GM19328 (cell line): ENCODE data around the gene PTPRK.

Experiments used
- ATAC-seq: cut with Tn5 transposase; IDR thresholded peaks from one replicate; pipeline ENCODE4 v1.9.1; 2021; ENCODE audit warnings: mild to moderate bottlenecking, moderate library complexity; ENCODE audit not compliant: unreplicated experiment

The PTPRK gene

DNA sequence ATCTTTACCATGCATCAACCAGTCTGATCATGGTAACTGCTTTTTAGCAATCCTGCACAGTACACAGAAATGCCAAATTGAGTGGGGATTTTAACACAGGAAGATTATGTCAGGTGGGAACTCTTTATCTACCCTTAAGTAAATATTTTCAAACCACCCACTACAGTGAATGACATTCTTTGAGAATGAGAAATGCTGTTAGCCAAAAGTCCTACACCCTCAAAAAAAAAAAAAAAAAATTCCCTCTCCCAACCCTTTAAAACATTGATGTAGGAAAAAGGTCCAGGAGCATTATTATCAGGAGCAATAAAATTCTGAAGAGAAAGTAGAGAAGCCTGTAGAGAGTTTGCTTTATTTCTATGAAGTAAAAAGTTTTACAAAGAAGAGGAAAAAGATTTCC lies 312.3 kb downstream of the PTPRK start:
- ATAC-seq: no peak

DNA sequence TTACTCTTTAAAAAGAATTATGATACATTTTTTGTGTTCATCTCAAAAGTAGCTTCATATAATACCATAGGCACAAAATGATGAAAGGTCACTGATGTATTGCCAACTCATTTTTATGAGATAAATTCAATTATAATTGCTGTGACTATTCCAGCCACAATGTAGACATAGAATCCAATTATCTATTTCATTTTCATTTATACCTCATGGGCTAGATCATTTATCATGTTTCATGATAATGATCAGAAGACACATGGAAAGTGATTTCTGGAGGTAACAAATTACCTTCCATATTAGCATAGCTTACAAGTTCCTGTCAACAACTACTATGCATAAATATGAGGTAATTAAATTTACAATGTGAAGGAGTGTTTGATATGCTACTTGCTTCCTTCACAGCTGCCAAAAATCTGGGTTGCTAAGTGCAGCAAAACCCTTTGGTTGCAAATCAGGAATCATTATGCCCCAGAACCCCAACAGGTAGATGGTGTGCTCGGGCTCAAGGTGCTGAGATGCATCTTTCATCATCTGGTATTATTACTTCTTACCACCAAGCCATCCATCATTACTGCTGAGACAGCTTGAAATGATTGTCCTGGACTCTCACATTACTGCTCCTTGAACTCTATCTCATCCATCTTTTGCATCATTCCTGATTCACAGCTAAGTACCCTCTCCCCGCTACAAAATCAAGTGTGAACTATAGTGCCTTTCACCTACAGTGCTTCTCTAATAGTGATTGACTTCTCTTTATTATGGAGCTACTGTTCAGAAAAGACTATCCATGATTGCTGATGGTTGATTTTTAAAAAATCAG lies 313.6 kb downstream of the PTPRK start:
- ATAC-seq: no peak

DNA sequence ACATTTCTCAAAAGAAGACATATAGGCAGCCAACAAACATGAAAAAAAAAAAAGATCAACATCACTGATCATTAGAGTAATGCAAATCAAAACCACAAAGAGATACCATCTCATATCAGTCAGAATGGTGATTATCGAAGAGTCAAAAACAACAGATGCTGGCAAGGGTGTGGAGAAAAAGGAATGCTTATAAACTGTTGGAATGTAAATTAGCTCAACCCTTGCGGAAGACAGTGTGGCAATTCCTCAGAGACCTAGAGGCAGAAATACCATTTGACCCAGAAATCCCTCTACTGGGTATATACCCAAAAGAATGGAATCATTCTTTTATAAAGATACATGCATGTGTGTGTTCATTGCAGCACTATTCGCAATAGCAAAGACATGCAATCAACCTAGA lies 315.8 kb downstream of the PTPRK start:
- ATAC-seq: no peak

DNA sequence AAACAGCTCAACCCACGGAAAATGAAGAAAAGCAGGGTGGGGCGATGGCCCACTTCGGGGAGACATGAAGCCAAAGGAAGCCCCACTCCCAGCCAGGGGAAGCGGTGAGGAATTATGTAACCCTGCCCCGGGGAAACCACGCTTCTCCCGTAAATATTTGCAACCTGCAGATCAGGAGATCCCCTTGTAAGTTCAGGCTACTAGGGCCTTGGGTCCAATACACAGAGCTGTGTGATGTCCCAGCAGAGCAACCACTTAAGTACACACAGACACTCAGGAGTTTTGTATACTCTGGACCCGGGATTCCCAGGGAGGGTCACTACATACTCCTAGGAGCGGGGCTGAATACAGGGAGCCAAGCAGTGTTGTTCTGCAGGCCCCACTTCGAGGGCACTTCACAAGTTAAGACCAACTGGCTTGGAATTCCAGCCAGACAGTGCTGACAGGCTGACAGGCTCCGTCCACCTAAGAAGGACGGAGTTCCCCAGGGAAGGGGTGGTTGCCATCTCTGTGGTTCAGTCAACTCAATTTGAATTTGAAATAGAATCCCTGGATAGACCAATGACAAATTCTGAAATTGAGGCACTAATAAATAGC lies 318.1 kb downstream of the PTPRK start:
- no peak for ATAC-seq

DNA sequence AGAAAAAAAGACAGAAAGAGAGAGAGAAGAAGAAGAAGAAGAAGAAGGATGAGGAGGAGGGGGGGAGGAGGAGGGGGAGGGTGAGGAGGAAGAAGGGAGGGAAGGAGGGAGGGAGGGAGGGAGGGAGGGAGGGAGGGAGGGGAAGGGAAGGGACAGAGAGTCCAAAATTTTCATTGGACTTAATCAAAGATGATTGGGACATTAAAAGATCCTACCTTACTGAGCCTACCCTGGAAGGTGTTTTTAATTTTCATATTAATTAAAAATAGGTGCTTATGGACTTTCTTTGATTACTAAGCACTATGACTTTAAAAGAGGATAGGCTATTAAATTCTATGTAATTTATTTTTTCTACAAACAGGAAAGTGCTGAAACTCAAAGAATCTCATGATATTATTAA lies 319.6 kb downstream of the PTPRK start:
- ATAC-seq: no peak

DNA sequence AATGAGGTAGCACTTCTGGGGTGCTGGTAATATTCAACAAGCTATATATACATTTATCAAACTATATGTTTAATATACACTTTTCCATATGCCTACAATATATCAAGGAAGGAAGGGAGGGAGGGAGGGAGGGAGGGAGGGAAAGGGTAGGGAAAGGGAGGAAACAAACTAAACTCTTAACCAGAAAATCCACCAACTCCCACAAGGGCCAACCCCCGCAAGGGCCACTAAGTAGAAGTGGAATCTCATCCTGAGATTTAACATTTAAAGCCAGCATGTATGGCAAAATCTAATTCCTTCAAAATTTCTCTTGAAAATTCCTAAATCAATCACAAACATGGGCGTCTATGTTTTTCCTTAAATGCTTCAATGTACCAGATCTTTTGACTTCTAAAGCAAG lies 320.9 kb downstream of the PTPRK start:
- ATAC-seq: no peak

DNA sequence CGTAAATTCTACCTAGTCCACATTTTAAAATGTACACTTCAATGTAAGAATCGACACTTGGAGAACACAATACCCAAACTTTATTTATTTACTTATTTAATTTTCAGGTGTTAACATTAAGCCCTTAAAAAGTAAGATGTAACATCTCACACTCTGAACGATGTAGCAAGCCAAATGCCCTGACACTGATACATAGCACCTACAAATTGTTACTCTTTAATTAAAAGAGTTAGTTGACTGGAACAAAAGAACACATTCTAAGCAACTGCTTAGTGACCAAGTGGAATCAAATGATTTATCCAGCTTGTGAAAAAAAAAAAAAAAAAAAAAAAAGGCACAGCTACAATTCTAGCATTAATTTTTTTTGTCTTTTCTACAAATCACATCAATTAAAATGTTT lies 327.4 kb downstream of the PTPRK start:
- no peak for ATAC-seq

DNA sequence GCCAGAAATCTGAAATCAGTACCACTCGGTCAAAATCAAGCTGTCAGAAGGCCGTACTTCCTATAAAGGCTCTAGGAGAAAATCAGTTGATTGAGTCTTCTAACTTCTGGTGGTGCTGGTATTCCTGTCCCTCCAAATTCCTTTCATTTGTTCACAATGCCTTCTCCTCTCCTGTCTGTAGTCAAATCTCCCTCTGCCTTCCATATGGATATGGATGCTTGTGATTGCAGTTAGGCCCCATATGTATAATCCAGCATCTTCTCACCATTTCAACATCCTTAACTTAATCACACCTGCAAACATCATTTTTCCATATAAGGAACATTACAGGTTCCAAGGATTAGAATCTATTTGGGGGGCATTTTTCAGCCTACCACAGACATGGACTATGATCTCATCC lies 331.7 kb downstream of the PTPRK start:
- ATAC-seq: no peak

DNA sequence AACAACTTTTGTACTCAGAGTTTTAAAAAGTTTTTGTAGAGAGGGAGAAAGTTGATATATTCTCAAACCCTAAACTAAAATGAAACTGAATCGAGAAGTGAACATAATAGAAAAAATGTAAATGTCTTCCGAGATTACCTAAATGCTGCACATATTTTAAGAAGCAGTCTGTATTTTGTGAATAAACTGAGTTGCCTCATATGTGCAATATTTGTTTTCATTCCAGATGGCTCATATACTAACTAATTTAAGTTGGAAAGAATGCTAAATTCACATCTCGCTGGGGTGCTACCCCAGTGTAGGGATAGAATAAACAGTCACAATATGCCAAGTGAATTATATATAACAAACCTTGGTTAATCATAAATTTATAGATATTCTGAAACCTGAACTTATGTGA lies 333.7 kb downstream of the PTPRK start:
- no peak for ATAC-seq

DNA sequence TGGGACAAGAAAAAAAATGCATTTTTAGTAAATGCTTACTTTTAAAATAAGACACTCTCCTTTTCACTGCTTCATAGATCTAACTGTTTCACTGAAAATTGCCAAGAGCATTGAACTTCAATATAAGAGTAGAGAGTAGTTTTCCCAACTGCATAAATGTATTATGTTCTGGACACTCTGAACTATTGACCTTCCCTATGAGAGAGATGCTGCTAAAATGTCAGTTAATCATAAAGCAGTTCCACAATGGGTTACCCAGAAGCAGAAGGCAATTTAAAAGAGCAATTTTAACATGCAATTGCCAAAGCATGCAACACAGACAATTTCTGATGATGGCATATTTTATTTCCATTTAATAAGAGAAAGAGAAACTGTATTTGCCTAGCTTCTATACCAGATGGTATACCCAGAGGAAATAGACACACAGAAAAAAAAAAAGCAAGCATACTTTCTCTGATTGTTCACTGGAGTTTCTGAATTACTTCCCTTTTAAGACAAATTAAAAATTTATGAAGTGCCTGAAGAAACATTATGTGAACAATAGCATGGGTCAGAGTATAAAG lies 340.4 kb downstream of the PTPRK start:
- ATAC-seq: no peak

DNA sequence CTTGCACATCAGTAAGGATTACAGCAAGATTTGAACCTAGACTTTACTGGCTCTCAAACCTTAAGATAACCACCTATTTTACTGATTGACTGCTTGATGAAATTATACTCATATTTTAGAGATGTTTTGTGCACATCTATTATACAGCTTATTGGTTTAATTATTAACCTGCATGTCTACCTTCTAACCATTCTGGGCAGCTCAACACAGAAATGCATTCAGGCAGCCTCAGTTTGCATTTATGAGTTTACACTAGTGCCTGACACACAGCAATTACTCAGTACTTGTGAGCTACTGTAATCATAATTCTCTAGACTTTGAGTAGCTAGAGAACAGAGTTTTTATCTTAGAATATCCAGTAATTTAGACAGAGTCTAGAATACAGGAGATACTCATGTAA lies 345.7 kb downstream of the PTPRK start:
- no peak for ATAC-seq

DNA sequence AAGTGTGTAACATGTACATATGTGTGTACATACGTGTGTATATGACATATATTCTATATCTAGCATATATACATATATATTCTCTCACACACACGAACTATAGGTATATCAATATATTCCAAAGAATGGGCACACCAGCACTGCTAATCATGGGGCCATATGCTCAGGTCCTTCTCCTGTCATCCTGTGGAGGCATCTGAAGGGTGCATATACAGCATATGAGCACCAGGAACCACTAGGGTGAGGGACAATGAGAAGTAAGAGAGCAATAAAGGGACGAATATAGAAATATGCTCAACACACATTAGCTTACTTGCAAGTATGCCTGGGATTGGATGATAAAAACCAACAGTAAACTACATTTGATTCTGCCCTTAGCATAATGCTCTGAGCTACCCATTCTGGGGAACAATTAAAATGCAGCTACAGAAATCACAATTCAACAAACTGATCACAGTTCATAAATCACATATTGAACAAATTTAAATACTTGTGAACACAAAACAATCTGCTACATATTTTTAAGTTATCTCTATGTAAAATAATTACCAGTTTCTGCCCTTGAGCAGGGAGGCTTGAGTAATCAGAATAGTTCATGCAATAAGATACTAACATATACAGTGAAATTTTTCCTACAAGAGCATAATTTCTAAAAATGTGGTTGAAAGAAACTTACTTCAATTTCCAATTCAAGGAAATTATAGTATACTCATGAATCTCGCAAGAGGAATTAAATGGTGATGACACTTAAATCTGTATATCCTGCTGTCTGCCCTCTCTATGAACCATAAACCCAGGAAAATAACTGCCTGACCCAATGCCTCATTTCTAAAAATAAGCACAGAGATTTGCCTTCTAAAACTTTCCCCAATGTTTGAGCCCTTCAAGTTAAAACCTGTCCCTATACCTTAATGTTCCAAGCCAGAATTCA lies 347.4 kb downstream of the PTPRK start:
- no peak for ATAC-seq

DNA sequence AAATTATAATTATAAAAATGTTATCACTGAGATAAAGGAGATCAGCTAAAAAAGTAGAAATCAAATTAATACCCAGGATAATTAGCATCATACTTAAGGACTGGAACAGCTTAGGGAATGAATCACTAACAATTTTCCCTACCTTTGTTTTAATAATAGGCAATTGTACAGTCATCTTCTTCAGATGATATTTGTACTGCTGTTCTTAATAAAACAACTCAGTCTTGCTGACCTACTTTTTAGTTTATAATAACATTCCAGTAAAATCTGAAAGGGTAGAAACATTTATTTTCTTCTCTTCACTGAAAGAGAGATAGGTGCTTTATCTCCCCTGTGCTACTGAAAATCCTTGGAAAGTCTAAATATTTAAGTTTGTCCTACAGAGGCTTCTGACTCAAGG lies 348.3 kb downstream of the PTPRK start:
- no peak for ATAC-seq

DNA sequence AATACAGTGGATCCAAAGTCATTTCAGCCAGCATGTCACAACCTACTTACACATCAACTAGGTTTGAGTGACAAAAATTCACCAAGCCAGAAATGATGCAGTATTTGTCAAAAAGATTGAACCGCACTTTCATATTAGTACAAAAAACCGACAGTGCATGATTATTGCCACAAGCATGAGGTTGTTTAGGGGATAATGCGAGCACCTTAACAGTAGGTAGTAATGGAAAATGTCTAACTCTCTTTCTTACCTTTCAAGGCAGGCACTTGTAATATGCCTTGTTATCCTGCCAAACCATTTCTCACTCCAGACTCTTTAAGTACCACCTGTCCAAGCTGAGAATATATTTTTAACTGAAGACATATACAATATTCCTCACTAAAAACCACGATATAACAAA lies 349.2 kb downstream of the PTPRK start:
- no peak for ATAC-seq

DNA sequence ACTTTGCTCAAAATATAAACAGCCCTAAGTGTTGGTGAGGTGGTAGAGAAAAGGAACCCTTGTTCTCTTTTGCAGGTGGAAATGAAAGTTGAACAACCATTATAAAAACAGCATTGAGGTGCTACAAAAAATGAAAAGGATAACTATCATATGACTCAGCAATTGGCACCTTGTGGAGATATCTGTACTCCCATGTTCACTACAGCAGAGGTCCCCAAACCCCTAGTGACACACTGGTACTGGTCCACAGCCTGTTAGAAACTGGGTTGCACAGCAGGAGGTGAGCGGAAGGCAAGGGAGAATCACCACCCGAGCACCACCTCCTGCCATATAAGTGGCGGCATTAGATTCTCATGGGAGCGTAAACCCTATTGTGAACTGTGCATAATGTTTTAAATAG lies 352.2 kb downstream of the PTPRK start:
- ATAC-seq: no peak

DNA sequence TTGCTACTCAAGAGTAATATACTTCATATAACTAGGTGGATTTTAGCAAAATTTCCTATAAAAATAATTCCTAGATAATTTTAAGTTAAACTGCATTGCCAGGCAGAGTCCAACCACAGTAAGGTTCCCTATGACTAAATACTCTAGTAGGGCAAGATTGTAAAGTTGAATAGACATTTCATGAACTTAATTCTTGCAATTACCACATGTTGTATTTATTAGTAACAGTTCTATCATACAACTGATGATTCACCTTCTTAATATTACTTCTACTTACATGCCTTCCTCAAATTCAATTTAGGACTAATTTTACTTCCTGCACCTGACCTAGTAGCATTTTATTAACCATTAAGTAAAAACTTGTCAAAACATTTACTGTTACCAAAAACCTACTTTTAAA lies 352.8 kb downstream of the PTPRK start:
- ATAC-seq: no peak

DNA sequence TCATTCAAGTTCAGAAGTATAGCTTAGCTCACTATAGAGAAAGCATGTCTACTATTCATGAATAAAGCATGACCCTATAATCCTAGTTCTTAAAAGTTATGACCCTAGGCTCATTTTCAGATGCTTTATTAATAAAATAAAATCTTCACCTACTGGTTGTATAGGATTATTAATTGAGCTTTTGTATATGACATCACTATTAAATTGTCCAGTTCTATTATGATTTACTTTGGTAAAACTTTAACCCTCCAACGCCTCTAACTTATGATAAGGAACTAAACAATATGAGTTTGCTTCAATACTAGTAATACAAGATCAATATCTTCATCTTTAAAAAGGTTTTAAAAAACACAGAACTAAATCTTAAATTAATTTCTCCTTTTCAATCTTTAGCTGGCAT lies 356.1 kb downstream of the PTPRK start:
- no peak for ATAC-seq

DNA sequence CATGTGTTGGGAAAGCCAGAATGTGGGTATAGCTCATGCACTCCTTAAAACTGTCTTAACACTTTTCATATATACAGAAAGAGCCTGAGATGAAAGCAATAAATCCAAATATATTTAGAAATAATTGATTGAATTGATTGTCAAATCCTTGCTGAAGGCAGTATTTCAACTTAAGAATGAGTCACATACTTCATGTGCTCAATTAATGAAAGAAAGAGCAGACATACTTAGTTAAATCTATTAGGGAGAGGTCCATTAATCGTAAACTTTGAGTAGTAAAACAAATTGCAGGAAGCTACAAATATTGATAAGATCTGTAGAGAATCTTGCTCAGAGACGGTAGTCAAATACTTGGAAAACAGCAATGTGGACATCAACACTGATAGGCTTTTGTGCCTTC lies 358.0 kb downstream of the PTPRK start:
- ATAC-seq: no peak

DNA sequence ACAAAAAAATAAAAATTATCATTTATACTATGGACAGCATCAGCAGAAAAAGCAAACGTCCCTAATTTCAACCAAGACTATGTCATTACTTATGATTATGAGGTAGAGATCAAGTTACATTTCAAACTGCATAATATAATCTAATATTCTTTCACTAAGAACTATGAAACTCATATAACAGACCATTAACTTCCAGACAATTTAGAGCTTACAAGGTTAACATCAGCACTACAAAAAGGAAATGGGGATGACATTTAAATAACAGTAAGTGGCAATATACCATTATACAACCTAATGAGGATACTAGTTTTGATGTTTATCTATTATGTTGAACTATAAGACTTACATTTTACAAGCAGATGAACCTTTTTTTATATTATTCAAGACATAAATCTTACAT lies 358.6 kb downstream of the PTPRK start:
- no peak for ATAC-seq

DNA sequence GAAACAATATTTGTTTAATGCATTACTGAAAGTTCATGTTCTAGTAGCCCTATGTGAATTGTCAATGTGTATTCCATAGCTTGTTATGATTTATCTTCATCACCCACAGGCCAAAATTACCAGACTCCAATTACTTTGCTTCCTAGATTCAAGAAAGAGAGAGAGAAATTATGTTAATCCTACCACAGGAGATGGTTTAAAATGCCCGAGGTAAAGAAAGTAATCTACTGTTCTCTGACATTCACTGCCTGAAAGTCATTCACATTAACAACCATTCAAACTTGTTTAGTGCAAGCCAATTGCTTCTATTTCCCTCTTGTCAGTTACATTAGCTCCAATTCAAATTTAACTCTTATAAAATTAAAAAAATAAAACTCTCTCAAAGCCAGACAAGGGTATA lies 359.1 kb downstream of the PTPRK start:
- ATAC-seq: no peak

DNA sequence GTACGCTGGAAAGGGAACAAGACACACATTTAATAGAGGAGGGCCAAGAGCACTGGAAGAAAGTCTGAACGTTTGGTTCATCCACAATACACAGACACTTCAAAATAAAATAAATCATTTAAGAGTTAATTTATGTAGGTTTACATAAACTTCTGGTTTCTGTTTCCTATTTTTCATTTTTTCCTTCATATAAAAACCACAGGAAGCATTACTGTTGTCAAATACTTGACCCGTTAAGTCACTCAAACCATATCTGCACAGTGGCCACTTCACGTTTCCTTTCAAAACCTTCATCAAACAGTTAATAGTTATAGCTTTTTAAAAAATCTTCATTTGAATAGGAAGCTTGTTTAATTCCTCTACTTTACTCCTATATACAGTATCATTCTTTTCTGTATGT lies 361.9 kb downstream of the PTPRK start:
- no peak for ATAC-seq
